Muscle of arm (tissue), 12 donors: ENCODE results near the gene POLE3. TPM values are rescaled to one million over a fixed set of nuclear protein-coding genes. Genes with fewer than 3 reads are reported as not detected.
"Not testable (repeated sequence)": the region's sequence is repeated elsewhere in the genome, so short reads cannot be mapped to it uniquely, and the experiment has no call there.

Source experiments
- DNase-seq: peaks from one replicate; pipeline ENCODE4 v3.0.0-alpha.2; 2013
- polyA plus RNA-seq, 12 donors: library from polyadenylated mRNA; unstranded; fragments of 120-200 nt; gene quantifications; one replicate each; pipeline ENCODE4 v1.2.1, GENCODE V29; 2013; ENCODE audit not compliant: insufficient read length in 12 of 12

The POLE3 gene
- polyA plus RNA-seq, 12 donors: 44.4 to 72.0 (median 48.4) TPM; not detected in 1

DNA sequence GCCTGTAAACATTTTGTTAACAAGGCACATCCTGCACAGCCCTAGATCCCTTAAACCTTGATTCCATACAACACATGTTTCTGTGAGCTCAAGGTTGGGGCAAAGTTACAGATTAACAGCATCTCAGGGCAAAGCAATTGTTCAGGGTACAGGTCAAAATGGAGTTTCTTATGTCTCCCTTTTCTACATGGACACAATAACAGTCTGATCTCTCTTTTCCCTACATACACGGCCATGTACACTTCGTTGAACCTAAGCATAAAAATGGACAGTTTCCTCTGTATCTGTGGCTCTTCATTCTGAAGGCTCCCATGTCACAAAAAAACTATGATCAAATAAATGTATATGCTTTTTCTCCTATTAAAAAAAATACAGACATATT, 30.7 kb downstream of the POLE3 start:
- DNase-seq: not testable (repeated sequence)

DNA sequence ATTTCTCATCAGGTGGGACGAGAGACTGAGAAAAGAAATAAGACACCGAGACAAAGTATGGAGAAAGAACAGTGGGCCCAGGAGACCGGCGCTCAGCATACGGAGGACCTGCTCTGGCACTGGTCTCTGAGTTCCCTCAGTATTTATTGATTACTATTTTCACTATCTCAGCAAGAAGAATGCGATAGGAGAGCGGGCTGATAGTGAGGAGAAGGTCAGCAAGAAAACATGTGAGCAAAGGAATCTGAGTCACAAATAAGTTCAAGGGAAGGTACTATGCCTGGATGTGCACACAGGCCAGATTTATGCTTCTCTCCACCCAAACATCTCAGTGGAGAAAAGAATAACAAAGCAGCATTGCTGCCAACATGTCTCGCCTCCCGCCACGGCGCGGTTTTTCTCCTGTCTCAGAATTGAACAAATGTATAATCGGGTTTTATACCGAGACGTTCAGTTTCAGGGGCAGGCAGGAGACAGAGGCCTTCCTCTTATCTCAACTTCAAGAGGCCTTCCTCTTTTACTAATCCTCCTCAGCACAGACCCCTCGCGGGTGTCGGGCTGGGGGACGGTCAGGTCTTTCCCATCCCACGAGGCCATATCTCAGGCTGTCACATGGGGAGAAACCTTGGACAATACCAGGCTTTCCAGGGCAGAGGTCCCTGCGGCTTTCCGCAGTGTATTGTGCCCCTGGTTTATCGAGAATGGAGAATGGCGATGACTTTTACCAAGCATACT, 31.2 kb downstream of the POLE3 start:
- DNase-seq: not testable (repeated sequence)

DNA sequence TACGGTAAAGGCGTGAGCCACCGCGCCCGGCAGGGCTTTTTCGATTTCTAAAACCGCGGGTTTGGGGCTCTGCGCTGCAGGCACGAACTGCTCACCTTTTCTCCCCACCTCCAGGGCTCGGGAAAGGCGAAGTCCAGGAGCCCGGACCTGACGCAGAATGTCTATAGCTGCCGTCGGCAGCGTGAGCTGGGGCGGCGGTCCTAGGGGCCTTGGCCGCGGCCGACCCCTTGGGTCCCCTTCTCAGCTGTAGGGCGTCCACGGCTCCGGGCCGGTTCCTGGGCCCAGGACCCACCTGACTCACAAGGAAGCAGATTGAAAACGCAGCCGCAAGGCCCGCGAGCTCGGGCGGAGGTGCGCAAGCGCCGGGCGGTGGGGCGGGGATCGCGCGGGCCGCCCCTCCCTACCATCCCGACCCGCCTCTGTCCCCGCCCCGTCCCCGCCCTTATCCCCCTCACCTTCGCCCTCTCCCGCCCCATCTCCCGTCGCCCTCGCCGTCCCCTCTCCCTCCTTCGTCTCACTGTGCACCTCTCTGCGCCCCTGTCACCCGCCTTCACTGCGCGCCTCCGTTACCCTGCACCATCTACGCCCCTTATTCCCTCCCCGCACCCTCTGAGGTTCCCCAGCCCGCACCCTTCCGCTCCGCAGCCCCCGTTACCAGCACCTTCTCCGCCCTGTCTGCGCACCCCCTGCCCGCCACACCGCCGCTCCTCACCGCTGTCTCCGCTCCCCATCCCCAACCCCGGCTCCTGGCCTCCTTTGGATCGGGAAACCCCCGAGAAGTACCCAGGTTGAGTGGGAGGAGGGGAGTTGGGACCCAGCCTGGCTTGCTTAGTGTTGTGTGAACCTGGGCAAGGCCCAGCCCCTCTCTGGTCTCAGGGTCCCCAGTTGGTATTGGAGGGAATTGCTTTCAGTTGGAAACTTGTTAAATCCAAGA, 33.6 kb downstream of the POLE3 start, which contains the start of gene HDHD3:
Gene HDHD3, minus strand, starts transcription at position 353 of the 934 bp plus-strand sequence. CDS start 2,632 bp downstream, outside the sequence.
- DNase-seq: peak; percentile 51

DNA sequence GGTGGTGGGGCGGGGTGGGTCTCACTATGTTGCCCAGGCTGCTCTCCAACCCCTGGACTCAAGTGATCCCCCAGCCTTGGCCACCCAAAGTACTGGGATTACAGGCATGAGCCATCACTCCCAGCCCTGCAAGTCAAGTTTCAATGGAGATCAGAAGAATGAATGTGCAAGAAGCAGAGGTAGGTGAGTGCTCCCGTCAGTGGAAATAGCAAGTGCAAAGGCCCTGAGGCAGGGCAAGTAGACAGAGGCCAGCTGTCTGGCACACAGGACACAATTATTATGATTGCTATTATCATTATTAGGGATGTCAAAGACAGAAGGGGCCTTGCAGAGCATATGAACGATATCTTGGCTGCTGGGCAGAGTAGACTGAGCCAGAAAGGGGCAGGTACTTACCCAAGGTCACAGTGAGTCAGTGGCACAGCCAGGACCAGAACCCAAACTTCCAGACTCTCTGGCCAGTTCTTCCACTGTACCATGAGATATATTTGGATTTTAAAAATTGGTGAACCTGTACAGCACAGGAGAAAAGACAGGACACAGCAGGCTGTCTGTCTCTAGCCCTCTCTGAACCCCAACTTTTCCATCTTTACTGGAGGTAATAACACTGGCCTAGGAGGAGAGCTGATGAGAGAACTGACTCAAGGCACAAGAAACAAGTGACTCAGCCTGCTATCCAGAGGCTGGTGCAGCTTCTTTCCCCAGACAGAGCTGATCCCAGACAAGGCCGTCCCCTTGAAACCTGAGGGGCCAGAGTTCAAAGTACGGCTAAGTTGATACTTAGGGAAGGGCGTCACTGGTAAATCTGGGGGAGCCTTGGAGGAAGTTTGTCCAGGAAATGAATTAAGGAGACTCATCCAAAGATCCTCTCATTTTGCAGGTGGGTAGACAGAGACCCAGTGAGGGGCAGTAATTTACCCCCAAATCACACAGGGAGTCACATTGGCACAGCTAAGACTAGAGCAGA, 35.1 kb downstream of the POLE3 start:
- no peak for DNase-seq

DNA sequence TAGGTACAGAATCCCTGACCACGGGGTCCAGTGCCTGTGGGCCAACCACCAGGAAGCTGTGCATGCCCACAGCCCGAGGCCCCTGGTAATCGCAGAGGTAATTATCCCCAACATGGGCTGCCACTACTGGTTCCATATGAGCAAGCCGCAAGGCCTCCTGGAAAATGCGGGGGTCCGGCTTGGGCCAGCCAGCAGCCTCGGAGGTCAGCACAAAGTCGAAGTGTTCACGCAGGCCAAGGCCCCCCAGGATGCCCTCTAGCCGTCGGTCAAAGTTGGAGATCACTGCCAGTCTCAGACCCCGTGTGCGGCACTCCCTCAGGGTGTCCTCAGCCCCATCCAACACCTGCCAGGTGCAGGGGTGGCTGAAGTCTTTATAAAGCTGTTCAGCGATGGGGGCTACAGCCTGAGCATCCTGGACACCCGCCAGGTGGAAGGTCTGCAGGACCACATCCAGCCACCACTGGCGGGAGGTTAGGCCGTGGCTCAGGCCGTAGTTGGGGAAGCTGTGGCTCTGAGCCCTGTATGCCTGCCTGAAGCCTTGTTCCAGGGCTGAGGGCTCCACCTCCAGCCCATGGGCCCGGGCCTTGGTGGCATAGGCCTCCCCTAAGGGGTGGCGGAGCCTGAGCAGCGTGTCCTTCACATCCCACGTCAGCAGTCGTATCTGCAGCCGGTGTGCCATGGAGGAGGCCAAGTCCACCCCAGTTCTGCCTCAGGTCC, 36.6 kb downstream of the POLE3 start:
- no peak for DNase-seq

DNA sequence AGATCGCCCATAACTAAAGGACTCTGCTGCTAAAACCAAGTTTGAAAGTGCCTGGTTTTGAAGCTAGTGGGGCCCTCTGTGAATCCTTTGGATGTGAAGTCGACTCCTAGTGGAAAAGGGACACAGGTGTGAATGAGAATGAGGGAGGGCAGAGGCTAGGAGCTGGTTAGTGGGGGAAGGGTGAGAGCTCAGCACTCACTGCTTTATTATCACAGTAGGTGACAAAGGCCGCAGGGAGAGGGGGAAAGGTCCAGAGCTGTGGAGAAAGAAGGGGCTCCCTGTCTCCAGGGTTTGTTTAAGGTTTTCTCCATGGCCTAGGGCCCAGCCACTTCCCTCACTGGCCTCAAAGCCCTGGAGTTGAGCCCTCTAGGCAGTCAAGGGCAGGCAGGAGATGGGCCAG, 37.2 kb downstream of the POLE3 start:
- no peak for DNase-seq

DNA sequence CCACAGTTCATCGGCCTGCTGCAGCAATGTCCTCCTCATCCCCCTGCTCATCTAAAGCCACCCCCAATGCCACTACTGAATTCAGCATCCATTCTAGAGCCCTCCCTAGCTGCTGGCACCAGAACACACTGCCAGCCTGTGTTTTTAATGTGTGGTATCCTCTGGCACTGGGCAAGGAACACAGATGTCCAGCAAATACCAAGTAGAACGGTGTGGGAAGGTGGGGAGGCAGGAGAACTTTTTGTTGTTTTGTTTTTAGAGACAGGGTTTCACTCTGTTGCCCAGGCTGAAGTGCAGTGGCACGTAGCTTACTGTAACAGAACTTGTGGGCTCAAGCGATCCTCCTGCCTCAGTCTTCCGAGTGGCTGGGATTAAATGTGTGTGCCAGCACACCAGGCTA, 38.4 kb downstream of the POLE3 start:
- no peak for DNase-seq

DNA sequence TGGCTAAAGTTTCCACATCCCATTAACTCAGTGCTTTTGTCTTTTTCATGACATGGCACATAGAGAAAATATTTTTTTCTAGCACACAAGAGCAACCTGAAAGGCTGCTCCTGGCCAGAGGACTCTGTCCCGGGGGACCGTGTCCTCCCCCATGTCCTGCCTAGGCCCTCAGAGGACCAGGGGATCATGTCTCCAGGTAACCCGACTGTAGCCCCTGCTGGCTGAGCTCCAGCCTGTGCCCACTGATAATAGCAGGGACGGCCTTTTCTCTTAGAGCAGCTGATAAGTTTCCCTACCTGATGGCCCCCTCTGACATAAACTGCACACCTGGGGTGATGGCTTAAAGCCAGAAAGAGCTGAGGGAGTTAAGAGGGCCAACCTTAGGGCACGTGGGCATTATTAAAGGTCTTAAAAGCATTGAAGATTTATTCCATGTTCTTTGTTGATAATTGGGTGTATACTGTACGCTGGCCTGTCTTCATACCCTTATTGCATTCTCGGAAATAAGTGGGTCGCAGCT, 39.6 kb downstream of the POLE3 start:
- no peak for DNase-seq

DNA sequence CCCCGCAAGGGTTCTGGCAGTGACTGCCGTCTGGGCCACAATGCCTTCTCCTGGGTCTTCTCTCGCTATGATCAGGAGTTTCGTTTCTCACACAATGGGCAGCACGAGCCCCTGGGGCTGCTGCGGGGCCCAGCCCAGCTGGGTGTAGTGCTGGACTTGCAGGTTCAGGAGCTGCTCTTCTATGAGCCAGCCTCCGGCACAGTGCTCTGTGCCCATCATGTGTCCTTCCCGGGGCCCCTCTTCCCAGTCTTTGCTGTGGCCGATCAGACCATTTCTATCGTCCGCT, 40.7 kb downstream of the POLE3 start:
- no peak for DNase-seq

DNA sequence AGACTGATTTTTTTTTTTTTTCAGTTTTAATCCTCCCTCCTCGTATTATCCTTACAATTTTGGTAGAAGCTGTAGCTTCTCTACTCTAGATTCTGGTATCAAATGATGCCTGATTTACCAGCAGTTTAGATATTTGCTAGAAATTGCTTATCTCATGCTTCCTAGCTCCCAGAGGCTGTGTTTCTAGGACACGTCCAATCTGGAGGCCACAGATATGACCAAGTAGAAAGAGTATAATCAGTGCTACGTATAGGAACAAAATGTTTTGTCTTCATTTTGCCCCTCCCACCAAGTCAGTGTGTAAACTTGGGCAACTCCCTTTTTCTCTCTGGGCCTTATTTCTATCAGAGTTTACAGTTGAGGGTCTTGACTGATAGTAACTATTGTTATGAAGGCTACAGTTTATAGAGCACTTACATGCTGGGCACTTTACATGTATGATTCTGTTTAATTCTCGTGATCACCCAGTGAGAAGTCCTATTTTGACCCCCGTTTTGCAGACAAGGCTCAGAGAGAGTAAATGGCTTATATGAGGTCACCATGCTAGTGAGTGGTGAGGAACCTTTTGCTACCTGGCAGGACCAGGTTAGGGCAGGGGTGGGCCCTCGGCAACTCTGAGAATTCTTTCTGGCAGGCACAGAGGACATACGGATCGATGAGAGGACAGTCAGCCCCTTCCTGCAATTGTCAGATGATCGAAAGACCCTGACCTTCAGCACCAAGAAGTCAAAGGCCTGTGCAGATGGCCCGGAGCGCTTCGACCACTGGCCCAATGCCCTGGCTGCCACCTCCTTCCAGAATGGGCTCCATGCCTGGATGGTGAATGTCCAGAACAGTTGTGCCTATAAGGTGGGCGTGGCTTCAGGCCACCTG, 41.3 kb downstream of the POLE3 start:
- DNase-seq: no peak

DNA sequence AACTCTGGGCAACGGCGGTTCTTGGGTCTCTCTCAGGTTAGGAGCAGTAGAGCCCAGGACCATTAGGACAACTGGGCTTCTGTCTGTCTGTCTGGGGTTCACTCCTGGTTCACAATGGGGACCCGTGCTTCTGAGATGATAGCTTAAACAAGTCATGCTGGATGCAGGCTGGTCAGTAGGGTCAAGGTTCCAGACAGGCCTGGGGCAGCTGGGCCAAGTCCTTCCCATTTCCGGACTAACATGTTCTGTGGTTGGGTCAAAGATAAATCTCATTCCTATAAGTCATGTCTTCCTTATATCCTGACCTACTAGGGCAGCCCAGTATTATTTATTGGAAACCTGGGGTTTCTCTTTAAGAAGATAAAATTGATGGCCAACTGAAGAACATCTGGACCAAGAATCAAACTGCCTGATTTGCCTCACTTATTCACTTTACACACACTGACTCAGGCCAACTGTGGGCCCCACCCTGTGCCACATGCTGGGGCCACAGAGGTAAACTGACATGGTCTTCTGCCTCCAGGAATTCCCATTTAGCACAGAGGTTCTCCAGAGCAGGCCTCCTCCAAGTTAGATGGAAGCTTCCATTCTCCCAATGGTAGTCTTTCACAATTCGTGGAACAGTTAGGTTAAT, 42.0 kb downstream of the POLE3 start:
- no peak for DNase-seq

DNA sequence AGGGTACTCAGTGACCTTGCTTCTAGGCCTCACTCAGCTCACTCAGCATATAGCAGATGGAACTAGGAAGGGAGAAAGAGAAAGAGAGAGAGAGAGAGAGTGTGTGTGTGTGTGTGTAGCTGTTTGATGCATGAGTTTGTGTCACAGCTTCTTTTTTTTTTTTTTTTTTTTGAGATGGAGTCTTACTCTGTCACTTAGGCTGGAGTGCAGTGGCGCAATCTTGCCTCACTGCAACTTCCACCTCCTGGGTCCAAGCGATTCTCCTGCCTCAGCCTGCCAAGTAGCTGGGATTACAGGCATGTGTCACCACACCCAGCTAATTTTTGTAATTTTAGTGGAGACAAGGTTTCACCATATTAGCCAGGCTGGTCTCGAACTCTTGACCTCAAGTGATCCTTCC, 44.8 kb downstream of the POLE3 start:
- DNase-seq: not testable (repeated sequence)

DNA sequence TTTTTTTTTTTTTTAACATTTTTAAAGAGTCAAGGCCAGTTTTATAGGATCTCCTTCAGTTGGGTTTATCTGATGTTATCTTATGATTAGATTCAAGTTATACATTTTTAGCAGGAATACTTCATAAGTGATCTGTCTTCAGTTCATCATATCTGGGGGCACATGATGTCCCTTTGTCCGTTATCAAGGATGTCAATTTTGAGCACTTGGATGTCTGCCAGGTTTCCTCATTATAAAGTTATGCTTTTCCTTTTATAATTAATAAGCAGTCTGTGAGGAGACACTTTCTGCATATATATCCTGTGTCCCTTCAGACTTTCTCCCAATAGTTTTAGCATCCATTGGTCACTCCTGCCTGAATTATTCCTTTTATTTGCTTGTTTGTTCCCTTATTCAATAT, 45.5 kb downstream of the POLE3 start:
- DNase-seq: no peak

DNA sequence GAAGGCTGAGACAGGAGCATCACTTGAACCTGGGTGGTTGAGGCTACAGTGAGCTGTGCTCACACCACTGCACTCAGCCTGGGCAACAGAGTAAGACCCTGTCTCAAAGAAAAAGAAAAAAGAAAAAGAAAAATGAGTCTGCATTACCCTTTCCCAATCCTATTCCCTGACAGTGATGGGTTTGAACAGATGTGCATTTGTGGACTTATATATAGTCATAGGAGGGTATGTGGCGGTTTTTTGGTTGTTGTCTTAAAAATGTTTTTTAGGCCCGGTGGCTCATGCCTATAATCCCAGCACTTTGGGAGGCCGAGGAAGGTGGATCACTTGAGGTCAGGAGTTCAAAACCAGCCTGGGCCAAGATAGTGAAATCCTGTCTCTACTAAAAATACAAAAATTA, 47.1 kb downstream of the POLE3 start:
- DNase-seq: no peak

DNA sequence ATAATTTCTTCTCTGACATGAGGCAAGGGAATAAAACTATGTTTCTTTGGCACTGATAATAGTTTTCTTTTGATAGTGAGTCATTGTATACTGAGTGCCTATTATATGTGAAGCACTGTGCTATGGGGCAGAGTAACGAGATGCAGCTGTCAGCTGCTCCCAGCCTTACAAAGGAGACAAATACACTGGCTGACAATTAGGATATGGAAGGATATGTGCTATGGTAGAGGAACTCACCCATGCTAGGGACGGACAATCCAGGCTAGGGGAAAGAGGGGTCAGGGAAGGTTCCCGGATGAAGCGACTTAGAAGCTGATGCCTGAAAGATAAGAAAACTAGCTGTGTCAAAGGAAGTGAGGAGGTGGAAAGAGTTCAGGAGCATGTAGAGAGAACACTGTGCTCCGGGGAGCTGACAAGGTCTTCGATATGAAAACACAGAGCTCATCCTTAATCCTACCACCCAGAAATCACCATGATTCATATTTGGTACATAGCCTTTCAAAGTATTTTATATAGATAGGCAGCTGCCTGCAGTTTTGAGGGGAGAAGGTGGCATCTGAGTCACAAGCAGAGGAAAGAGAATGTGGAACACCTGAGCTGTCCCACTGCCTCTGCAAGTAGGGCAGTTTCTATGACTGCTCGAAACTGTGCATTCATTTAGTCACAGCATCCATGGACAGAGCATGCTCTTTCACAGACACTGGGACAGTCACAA, 49.0 kb downstream of the POLE3 start:
- DNase-seq: no peak

DNA sequence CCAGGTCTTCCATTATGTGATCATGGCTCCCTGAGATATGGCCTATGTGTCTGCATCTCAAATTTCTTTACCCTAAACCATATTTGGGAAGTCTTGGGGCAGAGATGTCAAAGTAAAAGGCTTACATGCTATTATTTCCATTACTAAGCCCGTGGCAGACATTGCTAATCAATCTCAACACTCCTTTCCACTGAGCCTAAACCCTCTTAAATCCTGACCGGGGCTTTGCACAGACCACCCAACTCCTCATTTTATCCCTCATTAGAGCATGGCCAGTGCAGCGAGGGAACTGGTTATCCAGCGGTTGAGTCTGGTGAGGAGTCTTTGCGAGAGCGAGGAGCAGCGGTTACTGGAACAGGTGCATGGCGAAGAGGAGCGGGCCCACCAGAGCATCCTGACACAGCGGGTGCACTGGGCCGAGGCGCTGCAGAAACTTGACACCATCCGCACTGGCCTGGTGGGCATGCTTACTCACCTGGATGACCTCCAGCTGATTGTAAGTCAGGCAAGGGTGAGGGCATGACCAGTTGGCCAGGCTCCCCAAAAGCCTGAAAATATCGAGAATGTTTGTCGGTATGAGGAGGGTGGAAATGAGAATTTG, 50.1 kb downstream of the POLE3 start:
- DNase-seq: no peak

DNA sequence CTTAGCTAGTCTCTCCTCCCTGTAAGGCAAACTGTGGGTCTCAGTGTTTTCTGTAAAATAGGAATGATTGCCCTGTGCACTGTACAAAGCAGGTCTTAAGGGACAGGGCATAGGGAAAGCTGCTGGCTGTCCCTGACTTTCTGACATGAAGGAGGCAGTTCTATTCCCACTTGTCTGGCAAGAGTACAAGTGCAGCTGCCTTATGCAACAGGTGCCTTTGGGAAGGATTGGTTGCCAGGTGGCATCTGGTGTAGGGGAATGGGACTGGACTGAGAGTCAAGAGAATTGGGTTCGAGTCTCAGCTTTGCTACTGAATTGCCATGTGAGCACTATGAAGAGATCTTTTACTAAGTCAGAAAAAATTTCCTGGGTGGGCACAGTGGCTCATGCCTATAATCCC, 51.1 kb downstream of the POLE3 start:
- DNase-seq: no peak
